ENCODE measurements around the gene PEAK3.

The PEAK3 gene

GRCh38 chr19:2236314-2237050 is 45.5 kb downstream of the PEAK3 start, which contains the start of the genes PLEKHJ1 and SF3A2:
PLEKHJ1 (minus strand) TSS chr19:2236329; CDS start chr19:2236248, 81 bp downstream.
SF3A2 (plus strand) TSS chr19:2236824; CDS start chr19:2243419, 6,595 bp downstream.
- peak; percentile 96 for DNase-seq (ENCODE audit: low spot score)

- DNase-seq (ENCODE audit: low spot score) = no peak
These were observed 46.0 kb downstream of the PEAK3 start for GRCh38 chr19:2236064-2236313.

GRCh38 chr19:2235381-2236063 is 46.5 kb downstream of the PEAK3 start:
- no peak for DNase-seq (ENCODE audit: low spot score)

- no peak for DNase-seq (ENCODE audit: low spot score)
These were observed 47.0 kb downstream of the PEAK3 start for GRCh38 chr19:2234996-2235380.

- no peak for DNase-seq (ENCODE audit: low spot score)
These were observed 48.2 kb downstream of the PEAK3 start for GRCh38 chr19:2233601-2234280.

- no peak for DNase-seq (ENCODE audit: low spot score)
These were observed 49.5 kb downstream of the PEAK3 start for GRCh38 chr19:2232286-2233151.

GRCh38 chr19:2231621-2232221 is 50.3 kb downstream of the PEAK3 start:
- DNase-seq (ENCODE audit: low spot score) = peak; percentile 31

- DNase-seq (ENCODE audit: low spot score) = no peak
These were observed 51.0 kb downstream of the PEAK3 start for GRCh38 chr19:2230807-2231533.

GRCh38 chr19:2230033-2230531 is 51.9 kb downstream of the PEAK3 start:
- DNase-seq (ENCODE audit: low spot score) = no peak

GRCh38 chr19:2229103-2230032 is 52.6 kb downstream of the PEAK3 start:
- DNase-seq (ENCODE audit: low spot score) = no peak

- DNase-seq (ENCODE audit: low spot score) = no peak
These were observed 53.6 kb downstream of the PEAK3 start for GRCh38 chr19:2228157-2229030.

GRCh38 chr19:2227415-2228156 is 54.4 kb downstream of the PEAK3 start:
- no peak for DNase-seq (ENCODE audit: low spot score)

GRCh38 chr19:2226840-2227360 is 55.1 kb downstream of the PEAK3 start:
- DNase-seq (ENCODE audit: low spot score) = no peak

- peak; percentile 86 for DNase-seq (ENCODE audit: low spot score)
These were observed 55.7 kb downstream of the PEAK3 start for GRCh38 chr19:2226051-2226839.

GRCh38 chr19:2225415-2226050 is 56.4 kb downstream of the PEAK3 start:
- DNase-seq (ENCODE audit: low spot score) = no peak

GRCh38 chr19:2224754-2225349 is 57.1 kb downstream of the PEAK3 start:
- DNase-seq (ENCODE audit: low spot score) = no peak

Measured in cerebellar cortex (tissue), 1 donor.